Measurements from ENCODE around the gene TMEM53.

GRCh38 chr1:44606701-44607281 is 67.5 kb downstream of the TMEM53 start:
- no peak for TF ChIP-seq CTCF (IDR thresholded peaks at IDR 0.05)
- no peak for TF ChIP-seq EP300 (IDR thresholded peaks at IDR 0.05)

Data from ovary (tissue), 3 donors.